ENCODE measurements around the gene TXNRD2.

The TXNRD2 gene

GRCh38 chr22:19941365-19942082, at the start of gene TXNRD2, which contains the start of gene COMT:
TSS of gene TXNRD2 (minus strand) at chr22:19941818. CDS start at chr22:19941803, 15 bp downstream.
TSS of gene COMT (plus strand) at chr22:19941772. CDS start at chr22:19962527, 20,755 bp downstream.
- peak; percentile 35 to 42 for DNase-seq (ENCODE audit: low read depth in 2 of 2, low spot score in 1 of 2)

GRCh38 chr22:19991395-19991644, 49.7 kb upstream of the TXNRD2 start:
- DNase-seq (ENCODE audit: low read depth in 2 of 2, low spot score in 1 of 2) = no peak

- DNase-seq (ENCODE audit: low read depth in 2 of 2, low spot score in 1 of 2) = no peak
These were observed 49.2 kb upstream of the TXNRD2 start for GRCh38 chr22:19990609-19991394.

- no peak for DNase-seq (ENCODE audit: low read depth in 2 of 2, low spot score in 1 of 2)
These were observed 48.6 kb upstream of the TXNRD2 start for GRCh38 chr22:19990188-19990587.

- DNase-seq (ENCODE audit: low read depth in 2 of 2, low spot score in 1 of 2) = no peak
These were observed 48.1 kb upstream of the TXNRD2 start for GRCh38 chr22:19989725-19990067.

GRCh38 chr22:19988965-19989724, 47.5 kb upstream of the TXNRD2 start:
- no peak for DNase-seq (ENCODE audit: low read depth in 2 of 2, low spot score in 1 of 2)

- DNase-seq (ENCODE audit: low read depth in 2 of 2, low spot score in 1 of 2) = no peak
These were observed 46.8 kb upstream of the TXNRD2 start for GRCh38 chr22:19988331-19988808.

GRCh38 chr22:19987394-19988306, 46.0 kb upstream of the TXNRD2 start:
- DNase-seq (ENCODE audit: low read depth in 2 of 2, low spot score in 1 of 2) = no peak

- DNase-seq (ENCODE audit: low read depth in 2 of 2, low spot score in 1 of 2) = peak; percentile 23 to 35
These were observed 45.1 kb upstream of the TXNRD2 start for GRCh38 chr22:19986410-19987341.

GRCh38 chr22:19986011-19986409, 44.4 kb upstream of the TXNRD2 start:
- DNase-seq (ENCODE audit: low read depth in 2 of 2, low spot score in 1 of 2) = no peak

- no peak for DNase-seq (ENCODE audit: low read depth in 2 of 2, low spot score in 1 of 2)
These were observed 43.5 kb upstream of the TXNRD2 start for GRCh38 chr22:19984851-19985811.

- no peak for DNase-seq (ENCODE audit: low read depth in 2 of 2, low spot score in 1 of 2)
These were observed 42.7 kb upstream of the TXNRD2 start for GRCh38 chr22:19984201-19984753.

- no peak for DNase-seq (ENCODE audit: low read depth in 2 of 2, low spot score in 1 of 2)
These were observed 42.1 kb upstream of the TXNRD2 start for GRCh38 chr22:19983741-19984140.

GRCh38 chr22:19982991-19983578, 41.5 kb upstream of the TXNRD2 start:
- DNase-seq (ENCODE audit: low read depth in 2 of 2, low spot score in 1 of 2) = no peak

- no peak for DNase-seq (ENCODE audit: low read depth in 2 of 2, low spot score in 1 of 2)
These were observed 40.6 kb upstream of the TXNRD2 start for GRCh38 chr22:19981961-19982920.

- DNase-seq (ENCODE audit: low read depth in 2 of 2, low spot score in 1 of 2) = no peak
These were observed 39.7 kb upstream of the TXNRD2 start for GRCh38 chr22:19981171-19981960.

Measured in stimulated activated CD8-positive, alpha-beta memory T cell treated with anti-CD3 and anti-CD28 coated beads, Interleukin-4, amount 100 ng/mL, for 1 hour (primary cell).